Uterus (tissue), 4 donors: ENCODE results near the gene DBH. TPM values are rescaled to one million over a fixed set of nuclear protein-coding genes. Genes with fewer than 3 reads are reported as not detected.

ENCODE experiments used
- DNase-seq, 2 donors: peaks; one replicate each; pipeline ENCODE4 v3.0.0-alpha.2; 2019 to 2020
- H3K27ac ChIP-seq, 2 donors: fragments of 200-600 bp; sonication (generic); 1 replicate in 1 of 2; 2 replicates in 1 of 2; pipeline ENCODE4 v1.5.1; 2016 to 2018
- H3K27me3 ChIP-seq, 2 donors: fragments of 200-600 bp; sonication (generic); one replicate each; pipeline ENCODE4 v1.5.1; 2018 to 2019; ENCODE audit warnings: control low read depth in 1 of 2
- H3K36me3 ChIP-seq, 2 donors: fragments of 200-600 bp; sonication (generic); one replicate each; pipeline ENCODE4 v1.5.1; 2019; ENCODE audit warnings: control low read depth in 1 of 2
- H3K4me1 ChIP-seq, 2 donors: fragments of 200-600 bp; sonication (generic); one replicate each; pipeline ENCODE4 v1.5.1; 2018 to 2019; ENCODE audit warnings: control low read depth in 1 of 2
- H3K4me3 ChIP-seq, 2 donors: fragments of 200-600 bp; sonication (generic); 1 replicate in 1 of 2; 2 replicates in 1 of 2; pipeline ENCODE4 v1.5.1; 2018 to 2019; ENCODE audit warnings: mild to moderate bottlenecking in 1 of 2
- H3K9me3 ChIP-seq, 2 donors: fragments of 200-600 bp; sonication (generic); one replicate each; pipeline ENCODE4 v1.5.1; 2019; ENCODE audit warnings: control low read depth in 1 of 2
- POLR2A ChIP-seq, 2 donors: fragments of 450-650 bp; IDR thresholded peaks; one replicate each; pipeline ENCODE4 v1.6.1; 2016; ENCODE audit warnings: antibody characterized with exemption in 2 of 2, mild to moderate bottlenecking in 1 of 2, moderate library complexity in 1 of 2
- intact Hi-C: fragments of 100-400 bp; cut with DNase I; formaldehyde crosslinking; loops from one replicate; pipeline ENCODE4 v1.15.1; 2023; ENCODE audit warnings: low total_unique reads
- total RNA-seq, 4 donors: library from RNA; depleted of rRNA in 3 of 4; stranded (reverse); fragments of >200 nt in 3 of 4; gene quantifications; one replicate each; pipeline versions ENCODE4 v1.1.0 to v1.2.4, GENCODE V29; 2014 to 2023
- TF ChIP-seq, protein P1 (sequence below), 4 experiments: fragments of 200-600 bp in 2 of 4; fragments of 450-650 bp in 2 of 4; sonication (generic) in 2 of 4; IDR thresholded peaks; one replicate each; pipeline ENCODE4 v1.5.1; 2016 to 2019; ENCODE audit warnings: antibody characterized with exemption in 4 of 4, mild to moderate bottlenecking in 2 of 4, moderate library complexity in 1 of 4
- donor health status: DM: yes; HTN: yes; CAD: no.

Gene DBH
- total RNA-seq, 4 donors from 2014 or later, result 1.3 TPM; not detected in 3

DNA sequence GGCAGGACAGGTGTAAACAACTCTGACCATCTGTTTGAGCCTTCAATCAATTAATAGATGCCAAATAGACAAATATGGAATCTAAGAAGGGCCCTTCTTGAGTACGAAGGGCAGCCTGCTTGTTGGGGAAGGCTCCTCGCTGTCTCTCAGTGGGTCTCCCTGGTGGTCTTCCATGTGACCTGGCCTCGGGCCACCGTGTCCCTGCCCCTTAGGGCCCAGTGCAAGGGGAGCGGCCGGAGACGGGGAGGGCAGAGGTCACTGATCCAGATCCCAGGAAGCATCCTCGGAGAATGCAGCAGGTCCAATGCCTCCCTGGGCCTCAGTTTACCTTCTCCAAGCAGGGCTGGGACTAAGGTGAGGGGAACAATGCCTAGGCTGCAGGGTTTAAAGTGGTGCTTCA, 2.5 kb downstream of the DBH start:
- no peak for DNase-seq
- H3K36me3 ChIP-seq, result no peaks in the 10 kb centered on the region
- no peak overlapping the region for H3K27ac ChIP-seq
- TF ChIP-seq POLR2A (IDR thresholded peaks at IDR 0.05), result no peak
- TF ChIP-seq, protein P1, sequence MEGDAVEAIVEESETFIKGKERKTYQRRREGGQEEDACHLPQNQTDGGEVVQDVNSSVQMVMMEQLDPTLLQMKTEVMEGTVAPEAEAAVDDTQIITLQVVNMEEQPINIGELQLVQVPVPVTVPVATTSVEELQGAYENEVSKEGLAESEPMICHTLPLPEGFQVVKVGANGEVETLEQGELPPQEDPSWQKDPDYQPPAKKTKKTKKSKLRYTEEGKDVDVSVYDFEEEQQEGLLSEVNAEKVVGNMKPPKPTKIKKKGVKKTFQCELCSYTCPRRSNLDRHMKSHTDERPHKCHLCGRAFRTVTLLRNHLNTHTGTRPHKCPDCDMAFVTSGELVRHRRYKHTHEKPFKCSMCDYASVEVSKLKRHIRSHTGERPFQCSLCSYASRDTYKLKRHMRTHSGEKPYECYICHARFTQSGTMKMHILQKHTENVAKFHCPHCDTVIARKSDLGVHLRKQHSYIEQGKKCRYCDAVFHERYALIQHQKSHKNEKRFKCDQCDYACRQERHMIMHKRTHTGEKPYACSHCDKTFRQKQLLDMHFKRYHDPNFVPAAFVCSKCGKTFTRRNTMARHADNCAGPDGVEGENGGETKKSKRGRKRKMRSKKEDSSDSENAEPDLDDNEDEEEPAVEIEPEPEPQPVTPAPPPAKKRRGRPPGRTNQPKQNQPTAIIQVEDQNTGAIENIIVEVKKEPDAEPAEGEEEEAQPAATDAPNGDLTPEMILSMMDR (IDR thresholded peaks at IDR 0.05), result no peak
- no peak overlapping the region for H3K4me3 ChIP-seq
- no peaks in the 10 kb centered on the region for H3K27me3 ChIP-seq
- H3K4me1 ChIP-seq, result no peaks in the 10 kb centered on the region
- no peaks in the 10 kb centered on the region for H3K9me3 ChIP-seq
- intact Hi-C loops, result no loop called here

DNA sequence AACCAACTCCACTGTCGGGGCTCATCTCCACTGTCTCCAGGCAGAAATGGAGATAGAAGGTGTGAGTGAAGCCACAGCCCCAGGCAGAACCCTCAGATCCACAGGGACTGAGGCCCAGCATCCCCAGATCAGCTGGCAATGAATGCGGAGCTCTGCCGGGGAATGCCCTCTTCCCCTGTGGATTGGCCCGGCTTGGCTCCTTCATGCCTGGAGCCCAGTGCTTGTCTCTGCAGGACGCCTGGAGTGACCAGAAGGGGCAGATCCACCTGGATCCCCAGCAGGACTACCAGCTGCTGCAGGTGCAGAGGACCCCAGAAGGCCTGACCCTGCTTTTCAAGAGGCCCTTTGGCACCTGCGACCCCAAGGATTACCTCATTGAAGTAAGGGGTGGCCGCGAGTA, 3.5 kb downstream of the DBH start:
- no peaks in the 10 kb centered on the region for H3K4me1 ChIP-seq
- TF ChIP-seq, protein P1 (IDR thresholded peaks at IDR 0.05), result no peak
- TF ChIP-seq POLR2A (IDR thresholded peaks at IDR 0.05), result no peak
- no peaks in the 10 kb centered on the region for H3K9me3 ChIP-seq
- H3K4me3 ChIP-seq, result no peak overlapping the region
- DNase-seq, result no peak
- no peaks in the 10 kb centered on the region for H3K36me3 ChIP-seq
- intact Hi-C loops, result no loop called here
- no peak overlapping the region for H3K27ac ChIP-seq
- no peaks in the 10 kb centered on the region for H3K27me3 ChIP-seq

DNA sequence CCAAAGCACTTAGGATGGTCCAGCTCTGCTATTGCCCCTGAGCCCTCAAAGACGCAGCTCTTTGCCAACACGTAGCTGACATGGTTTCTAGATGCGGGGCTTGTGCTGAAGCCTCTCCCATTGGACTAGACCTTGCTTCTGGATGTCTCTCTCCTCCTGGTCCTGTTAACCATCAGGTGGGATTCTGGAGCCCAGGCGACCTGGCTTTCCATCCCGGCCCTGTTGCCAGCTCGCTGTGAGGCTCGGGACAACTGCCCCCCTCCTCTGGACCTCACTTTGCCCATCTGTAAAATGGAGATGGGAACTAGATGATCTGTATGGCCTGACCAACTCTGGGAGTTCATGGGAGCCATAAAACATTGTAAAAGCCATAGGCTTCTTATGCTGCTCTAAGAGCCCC, 4.0 kb downstream of the DBH start:
- H3K9me3 ChIP-seq, result no peaks in the 10 kb centered on the region
- no peak overlapping the region for H3K27ac ChIP-seq
- intact Hi-C loops, result no loop called here
- no peaks in the 10 kb centered on the region for H3K4me1 ChIP-seq
- no peaks in the 10 kb centered on the region for H3K27me3 ChIP-seq
- no peak for DNase-seq
- no peaks in the 10 kb centered on the region for H3K36me3 ChIP-seq
- H3K4me3 ChIP-seq, result no peak overlapping the region
- TF ChIP-seq POLR2A (IDR thresholded peaks at IDR 0.05), result no peak
- TF ChIP-seq, protein P1 (IDR thresholded peaks at IDR 0.05), result no peak

DNA sequence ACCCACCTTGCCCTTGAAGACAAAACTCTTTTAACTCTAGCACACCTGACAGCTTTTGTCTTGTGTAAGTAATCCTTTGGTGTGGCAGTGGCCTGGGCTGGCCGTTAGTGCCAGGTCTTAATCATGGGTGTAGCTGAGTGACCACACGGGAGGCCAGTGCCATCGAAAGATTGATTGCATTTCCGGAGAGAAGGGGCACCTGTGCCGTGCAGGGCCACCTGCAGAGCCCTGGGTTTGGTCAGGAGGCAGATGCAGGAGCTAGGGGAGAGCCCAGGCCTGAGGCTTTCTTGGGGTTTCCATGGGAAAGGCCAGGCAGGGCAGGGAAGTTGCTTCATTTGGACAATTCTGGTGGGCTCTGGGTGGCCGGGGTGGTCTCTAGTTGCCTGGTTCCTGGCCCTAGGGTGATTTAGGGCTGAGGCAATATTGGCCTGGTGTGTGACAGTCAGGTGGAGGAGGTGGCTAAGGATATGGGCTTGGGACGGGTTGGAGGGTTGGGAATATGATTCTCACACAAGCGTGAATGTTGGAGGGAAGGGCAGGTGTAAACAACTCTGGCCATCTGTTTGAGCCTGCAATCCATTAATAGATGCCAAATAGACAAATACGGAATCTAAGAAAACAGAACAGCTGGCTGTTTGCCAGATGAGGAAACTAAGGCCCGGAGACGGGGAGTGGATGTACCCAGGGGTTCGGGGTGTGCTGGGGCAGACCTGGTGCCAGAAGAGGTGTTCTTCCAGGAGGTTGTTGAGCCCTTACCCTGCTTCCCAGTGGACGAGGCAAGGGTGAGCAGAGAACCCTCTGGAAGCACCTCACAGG, 4.6 kb downstream of the DBH start:
- TF ChIP-seq POLR2A (IDR thresholded peaks at IDR 0.05), result no peak
- TF ChIP-seq, protein P1 (IDR thresholded peaks at IDR 0.05), result no peak
- Histone ChIP-seq H3K9me3 (no peaks in the 10 kb centered on the region), H3K27me3 (no peaks in the 10 kb centered on the region), H3K36me3 (no peaks in the 10 kb centered on the region), H3K27ac (no peak overlapping the region), H3K4me1 (no peaks in the 10 kb centered on the region), H3K4me3 (no peak overlapping the region)
- intact Hi-C loops, result no loop called here
- no peak for DNase-seq

DNA sequence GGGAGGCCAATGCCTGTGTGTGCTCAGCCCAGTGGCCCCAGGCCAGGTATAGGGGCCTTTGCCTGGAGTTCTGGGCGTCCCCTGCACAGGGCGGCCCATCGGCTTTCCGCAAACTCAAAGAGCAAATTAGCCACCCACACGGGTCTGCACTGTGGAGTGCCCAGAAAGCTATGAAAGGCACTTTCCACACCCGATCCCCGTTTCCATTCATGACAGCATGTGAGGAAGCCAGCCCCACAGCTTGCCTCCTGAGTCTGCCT, 5.2 kb downstream of the DBH start:
- no peaks in the 10 kb centered on the region for H3K36me3 ChIP-seq
- H3K4me3 ChIP-seq, result no peak overlapping the region
- TF ChIP-seq POLR2A (IDR thresholded peaks at IDR 0.05), result no peak
- TF ChIP-seq, protein P1 (IDR thresholded peaks at IDR 0.05), result no peak
- intact Hi-C loops, result no loop called here
- no peaks in the 10 kb centered on the region for H3K9me3 ChIP-seq
- H3K4me1 ChIP-seq, result no peaks in the 10 kb centered on the region
- DNase-seq, result no peak
- H3K27ac ChIP-seq, result no peak overlapping the region
- H3K27me3 ChIP-seq, result no peaks in the 10 kb centered on the region
